WERI-Rb-1 (cell line): Measurements from ENCODE around the gene AK9.

Experiments
- DNase-seq: peaks from one replicate; pipeline ENCODE4 v3.0.0-alpha.2; 2020
- H3K27ac ChIP-seq: fragments of 250-450 bp; sonication (Bioruptor Pico); 2 replicates; pipeline ENCODE4 v1.5.1; 2020; ENCODE audit warnings: mild to moderate bottlenecking, moderate library complexity
- H3K27me3 ChIP-seq: fragments of 250-450 bp; sonication (Bioruptor Pico); 2 replicates; pipeline ENCODE4 v1.5.1; 2021; ENCODE audit warnings: mild to moderate bottlenecking, low read depth, moderate library complexity; ENCODE audit not compliant: insufficient read depth, severe bottlenecking
- H3K36me3 ChIP-seq: fragments of 250-450 bp; sonication (Bioruptor Pico); 2 replicates; pipeline ENCODE4 v1.5.1; 2020; ENCODE audit warnings: mild to moderate bottlenecking, moderate library complexity
- H3K4me3 ChIP-seq: 2 replicates; pipeline ENCODE4 v1.5.1; 2011; ENCODE audit warnings: low read depth, mild to moderate bottlenecking, control low read depth, low read length
- H3K9me3 ChIP-seq: fragments of 250-450 bp; sonication (Bioruptor Pico); 2 replicates; pipeline ENCODE4 v1.5.1; 2021; ENCODE audit warnings: mild to moderate bottlenecking, moderate library complexity; ENCODE audit not compliant: severe bottlenecking
- TF ChIP-seq, protein P1 (sequence below): IDR thresholded peaks from 2 replicates; pipeline ENCODE4 v1.5.1; 2011; ENCODE audit warnings: low read depth, mild to moderate bottlenecking, control low read depth, inconsistent platforms, low read length

The AK9 gene

DNA sequence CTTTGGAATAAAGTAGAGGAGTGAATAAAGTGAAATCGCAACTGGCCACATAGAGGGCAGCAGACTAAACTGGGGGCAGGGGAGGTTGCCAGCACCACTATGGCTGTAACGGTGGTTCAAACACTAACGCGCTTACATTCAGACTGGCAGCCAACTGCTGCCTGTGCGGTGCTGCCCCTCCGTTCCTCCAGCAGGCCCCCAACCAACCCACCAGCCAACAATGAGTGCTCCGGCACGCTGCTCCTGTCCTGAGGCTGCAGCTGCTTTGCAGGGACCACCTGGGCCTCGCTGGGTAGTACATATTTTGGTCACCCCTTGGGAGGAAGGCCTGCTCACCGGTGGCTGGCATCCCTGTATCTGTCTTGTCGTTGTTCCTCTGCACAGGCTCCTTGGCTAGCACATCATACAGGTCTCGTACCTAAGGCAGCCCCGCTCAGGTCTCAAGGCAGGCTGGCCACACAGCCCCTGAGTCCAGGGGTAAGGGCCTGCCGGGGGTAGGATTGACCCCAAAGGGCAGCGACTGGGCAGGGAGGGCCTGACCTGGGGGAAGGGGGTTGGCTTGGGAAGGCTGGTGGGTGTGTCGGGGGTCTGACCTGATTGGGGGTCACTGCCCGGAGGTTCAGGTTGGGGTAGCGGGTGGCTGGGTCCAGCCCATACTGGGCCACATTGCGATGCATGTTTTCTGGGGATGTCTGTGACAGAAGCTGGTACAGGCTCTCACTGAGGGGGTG lies 241.8 kb downstream of the AK9 start:
- Histone ChIP-seq H3K4me3 (no peak overlapping the region), H3K9me3 (no peaks in the 10 kb centered on the region), H3K27ac (no peak overlapping the region), H3K36me3 (peaks cover 17% of the 10 kb centered on the region), H3K27me3 (no peaks in the 10 kb centered on the region)
- TF ChIP-seq, protein P1, sequence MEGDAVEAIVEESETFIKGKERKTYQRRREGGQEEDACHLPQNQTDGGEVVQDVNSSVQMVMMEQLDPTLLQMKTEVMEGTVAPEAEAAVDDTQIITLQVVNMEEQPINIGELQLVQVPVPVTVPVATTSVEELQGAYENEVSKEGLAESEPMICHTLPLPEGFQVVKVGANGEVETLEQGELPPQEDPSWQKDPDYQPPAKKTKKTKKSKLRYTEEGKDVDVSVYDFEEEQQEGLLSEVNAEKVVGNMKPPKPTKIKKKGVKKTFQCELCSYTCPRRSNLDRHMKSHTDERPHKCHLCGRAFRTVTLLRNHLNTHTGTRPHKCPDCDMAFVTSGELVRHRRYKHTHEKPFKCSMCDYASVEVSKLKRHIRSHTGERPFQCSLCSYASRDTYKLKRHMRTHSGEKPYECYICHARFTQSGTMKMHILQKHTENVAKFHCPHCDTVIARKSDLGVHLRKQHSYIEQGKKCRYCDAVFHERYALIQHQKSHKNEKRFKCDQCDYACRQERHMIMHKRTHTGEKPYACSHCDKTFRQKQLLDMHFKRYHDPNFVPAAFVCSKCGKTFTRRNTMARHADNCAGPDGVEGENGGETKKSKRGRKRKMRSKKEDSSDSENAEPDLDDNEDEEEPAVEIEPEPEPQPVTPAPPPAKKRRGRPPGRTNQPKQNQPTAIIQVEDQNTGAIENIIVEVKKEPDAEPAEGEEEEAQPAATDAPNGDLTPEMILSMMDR: no peak
- no peak for DNase-seq

DNA sequence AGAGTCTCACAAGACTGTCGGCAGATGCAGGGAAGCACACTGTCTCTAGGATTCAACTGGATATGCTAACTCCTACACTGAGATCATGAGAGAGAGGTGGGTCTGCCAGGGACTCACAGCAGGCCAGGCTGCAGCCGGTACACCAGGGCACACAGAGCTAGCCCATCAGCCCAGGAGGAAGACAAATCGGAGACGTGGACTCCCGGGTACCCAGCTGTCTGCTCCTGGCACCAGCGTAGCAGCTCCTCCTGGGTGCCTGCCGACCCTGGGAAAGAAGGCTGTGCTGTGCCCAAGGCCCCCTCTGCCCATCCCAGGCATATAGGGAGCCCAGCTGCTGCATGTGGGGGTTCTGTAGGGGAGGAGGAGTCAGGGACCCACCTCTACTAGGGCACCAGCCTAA lies 242.4 kb downstream of the AK9 start:
- Histone ChIP-seq H3K27ac (no peak overlapping the region), H3K9me3 (no peaks in the 10 kb centered on the region), H3K27me3 (no peaks in the 10 kb centered on the region), H3K4me3 (no peak overlapping the region), H3K36me3 (peaks cover 23% of the 10 kb centered on the region)
- DNase-seq: no peak
- TF ChIP-seq, protein P1: no peak

DNA sequence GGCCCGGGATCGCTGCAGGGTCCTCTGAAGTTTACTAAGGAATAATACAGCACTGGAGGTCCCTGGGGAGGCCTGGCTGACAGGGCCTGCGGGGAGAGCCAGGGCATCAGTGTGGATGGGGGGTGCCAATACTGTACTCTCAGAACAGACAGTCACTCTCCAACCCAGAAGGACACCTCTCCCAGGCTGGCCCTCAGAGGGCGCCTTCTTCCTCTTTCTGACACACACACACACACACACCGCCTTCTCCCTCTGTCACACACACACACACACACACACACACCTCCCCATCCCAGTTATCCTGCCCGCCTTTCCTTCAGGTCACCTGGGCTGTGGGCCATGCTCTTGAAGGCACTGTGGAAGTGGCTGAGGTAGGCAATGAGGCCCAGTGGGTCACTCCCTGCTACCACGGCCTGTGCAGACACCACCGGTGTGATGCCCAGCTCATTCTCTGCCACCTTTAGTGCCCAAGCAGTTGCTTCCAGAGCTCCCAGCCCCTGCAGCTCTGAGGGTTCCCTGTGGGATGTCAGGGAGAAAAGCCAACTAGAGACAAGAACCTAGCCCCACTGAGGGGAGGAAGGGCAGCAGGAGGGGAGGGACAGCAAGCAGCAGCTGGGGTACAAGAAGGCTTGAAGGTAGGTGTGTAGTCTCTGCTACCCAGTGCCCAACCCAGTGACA lies 243.0 kb downstream of the AK9 start:
- TF ChIP-seq, protein P1: no peak
- DNase-seq: no peak
- Histone ChIP-seq H3K27ac (no peak overlapping the region), H3K27me3 (no peaks in the 10 kb centered on the region), H3K36me3 (peaks cover 29% of the 10 kb centered on the region), H3K4me3 (no peak overlapping the region), H3K9me3 (no peaks in the 10 kb centered on the region)

DNA sequence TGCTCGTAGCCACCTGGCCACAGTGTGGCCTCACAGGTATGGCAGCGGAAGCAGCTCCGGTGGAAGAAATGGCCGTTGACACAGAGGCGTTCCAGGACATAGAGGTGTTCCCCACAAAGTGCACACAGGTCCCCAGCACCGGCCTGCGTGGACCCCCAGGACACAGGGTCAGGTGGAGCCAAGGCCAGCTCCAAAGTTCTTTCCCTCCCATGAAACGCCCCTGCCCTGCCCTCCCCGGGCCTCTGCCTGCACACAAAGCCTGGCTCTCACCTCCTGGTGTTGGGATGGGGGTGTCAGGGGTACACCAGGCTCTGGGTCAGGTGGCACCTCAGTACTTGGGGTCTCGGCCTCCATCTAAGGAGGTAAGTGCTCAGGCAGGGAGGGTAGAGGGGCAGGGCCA lies 243.9 kb downstream of the AK9 start:
- H3K36me3 ChIP-seq: peaks cover 38% of the 10 kb centered on the region
- no peak for DNase-seq
- no peaks in the 10 kb centered on the region for H3K27me3 ChIP-seq
- H3K9me3 ChIP-seq: no peaks in the 10 kb centered on the region
- TF ChIP-seq, protein P1: no peak
- no peak overlapping the region for H3K4me3 ChIP-seq
- H3K27ac ChIP-seq: no peak overlapping the region

DNA sequence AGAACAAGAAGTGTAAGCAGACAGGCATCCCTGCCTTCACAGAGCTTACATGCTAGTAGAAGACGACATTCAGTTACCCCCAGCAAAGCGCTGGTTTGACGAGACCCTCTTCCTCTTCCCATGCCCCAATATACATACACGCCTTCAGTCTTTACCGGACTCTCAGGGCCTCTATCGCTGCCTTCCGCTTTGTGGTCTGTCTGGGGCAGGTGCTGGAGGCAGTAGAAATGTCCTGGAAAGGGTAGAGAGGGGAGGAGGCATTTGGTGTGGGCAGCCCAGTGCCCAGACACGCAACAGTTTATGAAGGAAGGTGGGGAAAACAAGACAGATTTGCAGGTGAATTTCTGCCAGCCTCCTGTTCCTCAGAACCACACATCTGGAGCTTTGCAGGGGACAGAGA lies 244.5 kb downstream of the AK9 start:
- Histone ChIP-seq H3K27ac (no peak overlapping the region), H3K9me3 (no peaks in the 10 kb centered on the region), H3K36me3 (peaks cover 42% of the 10 kb centered on the region), H3K27me3 (no peaks in the 10 kb centered on the region), H3K4me3 (no peak overlapping the region)
- TF ChIP-seq, protein P1: no peak
- no peak for DNase-seq
